OCI-LY7 (cell line): ENCODE measurements around the gene TTC22.

ENCODE experiments used
- CTCF ChIP-seq: fragments of 200-600 bp; sonication (generic); conservative IDR thresholded peaks from 2 replicates; pipeline ENCODE4 v1.5.1; 2014; ENCODE audit warnings: mild to moderate bottlenecking, antibody characterized with exemption, low read length, moderate library complexity, mixed read lengths
- EZH2phosphoT487 ChIP-seq: fragments of 200-600 bp; sonication (generic); IDR thresholded peaks from 2 replicates; pipeline ENCODE4 v1.6.1; 2018; ENCODE audit warnings: low read depth, borderline replicate concordance, mild to moderate bottlenecking, mixed run types, antibody characterized with exemption, low read length, moderate library complexity, mixed read lengths

- TF ChIP-seq EZH2phosphoT487, result no peak
- peak; percentile 66 for TF ChIP-seq CTCF
These were observed at the start of gene TTC22 for GRCh38 chr1:54800899-54801759.
